ENCODE measurements around the gene ADAM33. TPM values are rescaled to one million over a fixed set of nuclear protein-coding genes. Genes with fewer than 3 reads are reported as not detected.

The ADAM33 gene
- total RNA-seq, 2 donors from 2014 or later, result 6.7 to 8.1 TPM

- no peak overlapping the region for H3K27ac ChIP-seq
- no peak for TF ChIP-seq CTCF (IDR thresholded peaks at IDR 0.05)
- no peaks in the 10 kb centered on the region for H3K27me3 ChIP-seq
- H3K36me3 ChIP-seq, result no peaks in the 10 kb centered on the region
- no peak overlapping the region for H3K4me3 ChIP-seq
- H3K4me1 ChIP-seq, result no peaks in the 10 kb centered on the region
- intact Hi-C loops (cut with DNase I), result no loop called here
- no peaks in the 10 kb centered on the region for H3K9me3 ChIP-seq
- no peak overlapping the region for H3K9ac ChIP-seq (ENCODE audit: low read depth in 2 of 2, low read length in 2 of 2)
- DNase-seq, result no peak
Observed at GRCh38 chr20:3691897-3692296, 10.1 kb upstream of the ADAM33 start.

- no peaks in the 10 kb centered on the region for H3K36me3 ChIP-seq
- no peak overlapping the region for H3K27ac ChIP-seq
- no peaks in the 10 kb centered on the region for H3K9me3 ChIP-seq
- H3K4me3 ChIP-seq, result no peak overlapping the region
- no peaks in the 10 kb centered on the region for H3K4me1 ChIP-seq
- DNase-seq, result no peak
- H3K9ac ChIP-seq (ENCODE audit: low read depth in 2 of 2, low read length in 2 of 2), result no peak overlapping the region
- intact Hi-C loops (cut with DNase I), result no loop called here
- TF ChIP-seq CTCF (IDR thresholded peaks at IDR 0.05), result no peak
- H3K27me3 ChIP-seq, result no peaks in the 10 kb centered on the region
Observed at GRCh38 chr20:3691306-3691705, 9.5 kb upstream of the ADAM33 start.

GRCh38 chr20:3690413-3690812 lies 8.6 kb upstream of the ADAM33 start:
- Histone ChIP-seq H3K9ac (ENCODE audit: low read depth in 2 of 2, low read length in 2 of 2) (no peak overlapping the region), H3K9me3 (no peaks in the 10 kb centered on the region), H3K4me3 (no peak overlapping the region), H3K4me1 (no peaks in the 10 kb centered on the region), H3K27me3 (no peaks in the 10 kb centered on the region), H3K27ac (no peak overlapping the region), H3K36me3 (no peaks in the 10 kb centered on the region)
- DNase-seq, result no peak
- intact Hi-C loops (cut with DNase I), result no loop called here
- no peak for TF ChIP-seq CTCF (IDR thresholded peaks at IDR 0.05)

GRCh38 chr20:3689978-3690377 lies 8.2 kb upstream of the ADAM33 start:
- no peak for DNase-seq
- intact Hi-C loops (cut with DNase I), result loop anchor here (10.0 kb wide), 1 partner anchor 395 kb away; no protein-coding TSS in a partner anchor

GRCh38 chr20:3687655-3688054 lies 5.8 kb upstream of the ADAM33 start:
- Histone ChIP-seq H3K9ac (ENCODE audit: low read depth in 2 of 2, low read length in 2 of 2) (no peak overlapping the region), H3K36me3 (no peaks in the 10 kb centered on the region), H3K9me3 (no peaks in the 10 kb centered on the region), H3K27ac (peak overlapping the region; percentile 44), H3K4me3 (no peak overlapping the region), H3K4me1 (no peaks in the 10 kb centered on the region), H3K27me3 (no peaks in the 10 kb centered on the region)
- intact Hi-C loops (cut with DNase I), result loop anchor here (10.0 kb wide), 1 partner anchor 397 kb away; no protein-coding TSS in a partner anchor
- no peak for TF ChIP-seq CTCF (IDR thresholded peaks at IDR 0.05)
- DNase-seq, result no peak

More at GRCh38 chr20:3689978-3690377, 8.2 kb upstream of the ADAM33 start:
- Histone ChIP-seq H3K9me3 (no peaks in the 10 kb centered on the region), H3K9ac (ENCODE audit: low read depth in 2 of 2, low read length in 2 of 2) (no peak overlapping the region), H3K4me1 (no peaks in the 10 kb centered on the region), H3K27ac (no peak overlapping the region), H3K36me3 (no peaks in the 10 kb centered on the region), H3K4me3 (no peak overlapping the region), H3K27me3 (no peaks in the 10 kb centered on the region)
- no peak for TF ChIP-seq CTCF (IDR thresholded peaks at IDR 0.05)
